ENCODE results near the gene L3HYPDH. TPM values are rescaled to one million over a fixed set of nuclear protein-coding genes. Genes with fewer than 3 reads are reported as not detected.

Gene L3HYPDH
- total RNA-seq, 1 donor from 2014 or later = 19.5 TPM

GRCh38 chr14:59438195-59438647 is 46.0 kb downstream of the L3HYPDH start:
- no peaks in the 10 kb centered on the region for H3K4me1 ChIP-seq
- intact Hi-C loops (cut with DNase I) = no loop called here
- no peaks in the 10 kb centered on the region for H3K27me3 ChIP-seq

GRCh38 chr14:59435987-59436386 is 48.2 kb downstream of the L3HYPDH start:
- intact Hi-C loops (cut with DNase I) = no loop called here
- no peak for DNase-seq
- no peaks in the 10 kb centered on the region for H3K4me1 ChIP-seq
- no peak for TF ChIP-seq CTCF (IDR thresholded peaks at IDR 0.05)
- no peak for ATAC-seq
- no peaks in the 10 kb centered on the region for H3K36me3 ChIP-seq
- H3K9me3 ChIP-seq = no peaks in the 10 kb centered on the region
- no peaks in the 10 kb centered on the region for H3K27me3 ChIP-seq
- H3K27ac ChIP-seq = no peak overlapping the region
- H3K4me3 ChIP-seq = no peak overlapping the region

More at GRCh38 chr14:59438195-59438647, 46.0 kb downstream of the L3HYPDH start:
- Histone ChIP-seq H3K9me3 (no peaks in the 10 kb centered on the region), H3K4me3 (no peak overlapping the region), H3K27ac (no peak overlapping the region), H3K36me3 (no peaks in the 10 kb centered on the region)
- ATAC-seq = no peak
- no peak for TF ChIP-seq CTCF (IDR thresholded peaks at IDR 0.05)
- DNase-seq = no peak

GRCh38 chr14:59435101-59435500 is 49.1 kb downstream of the L3HYPDH start:
- DNase-seq (no peak), ATAC-seq (no peak)
- H3K9me3 ChIP-seq = no peaks in the 10 kb centered on the region
- intact Hi-C loops (cut with DNase I) = no loop called here
- no peaks in the 10 kb centered on the region for H3K27me3 ChIP-seq
- H3K4me1 ChIP-seq = no peaks in the 10 kb centered on the region
- no peak overlapping the region for H3K27ac ChIP-seq
- TF ChIP-seq CTCF (IDR thresholded peaks at IDR 0.05) = no peak
- H3K36me3 ChIP-seq = no peaks in the 10 kb centered on the region
- no peak overlapping the region for H3K4me3 ChIP-seq

GRCh38 chr14:59429790-59430189 is 54.4 kb downstream of the L3HYPDH start:
- Histone ChIP-seq H3K4me3 (no peak overlapping the region), H3K9me3 (no peaks in the 10 kb centered on the region), H3K27ac (no peak overlapping the region), H3K4me1 (peaks cover 10% of the 10 kb centered on the region), H3K27me3 (no peaks in the 10 kb centered on the region), H3K36me3 (no peaks in the 10 kb centered on the region)
- no peak for TF ChIP-seq CTCF (IDR thresholded peaks at IDR 0.05)
- intact Hi-C loops (cut with DNase I) = no loop called here
- no peak for DNase-seq
- no peak for ATAC-seq

GRCh38 chr14:59428581-59429012 is 55.6 kb downstream of the L3HYPDH start:
- no peaks in the 10 kb centered on the region for H3K36me3 ChIP-seq
- no peak overlapping the region for H3K27ac ChIP-seq
- H3K27me3 ChIP-seq = no peaks in the 10 kb centered on the region
- DNase-seq (no peak), ATAC-seq (peak; percentile 15)
- H3K9me3 ChIP-seq = no peaks in the 10 kb centered on the region
- no peak overlapping the region for H3K4me3 ChIP-seq
- TF ChIP-seq CTCF (IDR thresholded peaks at IDR 0.05) = peak; percentile 22
- intact Hi-C loops (cut with DNase I) = no loop called here
- H3K4me1 ChIP-seq = peaks cover 10% of the 10 kb centered on the region
